Measurements from ENCODE around the gene NTN1. TPM values are rescaled to one million over a fixed set of nuclear protein-coding genes. Genes with fewer than 3 reads are reported as not detected.

NTN1 gene
- polyA plus RNA-seq, 1 donor from 2014 or later: 16.2 TPM

DNA sequence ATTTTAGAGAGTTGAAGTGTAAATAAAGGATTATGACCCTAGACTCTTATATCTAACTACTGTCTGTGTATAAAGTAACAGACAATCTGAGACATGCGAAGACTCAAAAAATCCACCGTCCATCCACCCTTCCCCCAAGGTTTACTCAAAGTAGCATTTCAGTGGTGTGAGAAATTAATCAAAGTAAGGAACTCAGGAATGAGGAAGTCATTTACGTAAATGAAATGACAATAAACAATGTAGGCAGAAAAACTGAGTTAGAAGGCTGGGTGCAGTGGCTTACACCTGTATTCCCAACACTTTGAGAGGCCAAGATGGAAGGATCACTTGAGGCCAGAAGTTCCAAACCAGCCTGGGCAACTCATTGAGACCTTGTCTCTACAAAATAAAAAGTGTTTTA is 19.8 kb upstream of the NTN1 start:
- Histone ChIP-seq H3K27ac (ENCODE audit: low read length) (no peak overlapping the region), H3K9ac (ENCODE audit: low read length) (no peak overlapping the region), H4K20me1 (ENCODE audit: insufficient read depth) (no peaks in the 10 kb centered on the region), H3K4me3 (ENCODE audit: low read length) (no peak overlapping the region), H3K9me2 (ENCODE audit: insufficient read depth, low read length) (no peaks in the 10 kb centered on the region), H3K36me3 (ENCODE audit: insufficient read depth, low read length) (no peaks in the 10 kb centered on the region), H3K4me2 (ENCODE audit: low read length) (no peak overlapping the region), H3K27me3 (ENCODE audit: insufficient read depth, low read depth, low read length) (peaks cover 44% of the 10 kb centered on the region), H3F3A (ENCODE audit: insufficient read depth, low read length, poor library complexity, severe bottlenecking) (no peaks in the 10 kb centered on the region), H3K9me3 (ENCODE audit: low read length) (no peaks in the 10 kb centered on the region), H3K79me2 (replicated peaks; ENCODE audit: insufficient read depth, low read length) (no peaks in the 10 kb centered on the region), H2AFZ (ENCODE audit: low read depth, low read length) (no peak overlapping the region)
- TF ChIP-seq RAD21 (conservative IDR thresholded peaks at IDR 0.05) (no peak), EZH2 (IDR thresholded peaks at IDR 0.05; ENCODE audit: borderline replicate concordance, insufficient read depth, low read length, poor library complexity, severe bottlenecking) (no peak), EP300 (conservative IDR thresholded peaks at IDR 0.05; ENCODE audit: poor library complexity, severe bottlenecking) (no peak), POLR2AphosphoS5 (IDR thresholded peaks at IDR 0.05) (no peak), MXI1 (conservative IDR thresholded peaks at IDR 0.05; ENCODE audit: poor library complexity, severe bottlenecking) (no peak), TAF1 (IDR thresholded peaks at IDR 0.05; ENCODE audit: low read depth) (no peak), SMC3 (conservative IDR thresholded peaks at IDR 0.05; ENCODE audit: poor library complexity) (no peak)
- TF ChIP-seq, protein P1, sequence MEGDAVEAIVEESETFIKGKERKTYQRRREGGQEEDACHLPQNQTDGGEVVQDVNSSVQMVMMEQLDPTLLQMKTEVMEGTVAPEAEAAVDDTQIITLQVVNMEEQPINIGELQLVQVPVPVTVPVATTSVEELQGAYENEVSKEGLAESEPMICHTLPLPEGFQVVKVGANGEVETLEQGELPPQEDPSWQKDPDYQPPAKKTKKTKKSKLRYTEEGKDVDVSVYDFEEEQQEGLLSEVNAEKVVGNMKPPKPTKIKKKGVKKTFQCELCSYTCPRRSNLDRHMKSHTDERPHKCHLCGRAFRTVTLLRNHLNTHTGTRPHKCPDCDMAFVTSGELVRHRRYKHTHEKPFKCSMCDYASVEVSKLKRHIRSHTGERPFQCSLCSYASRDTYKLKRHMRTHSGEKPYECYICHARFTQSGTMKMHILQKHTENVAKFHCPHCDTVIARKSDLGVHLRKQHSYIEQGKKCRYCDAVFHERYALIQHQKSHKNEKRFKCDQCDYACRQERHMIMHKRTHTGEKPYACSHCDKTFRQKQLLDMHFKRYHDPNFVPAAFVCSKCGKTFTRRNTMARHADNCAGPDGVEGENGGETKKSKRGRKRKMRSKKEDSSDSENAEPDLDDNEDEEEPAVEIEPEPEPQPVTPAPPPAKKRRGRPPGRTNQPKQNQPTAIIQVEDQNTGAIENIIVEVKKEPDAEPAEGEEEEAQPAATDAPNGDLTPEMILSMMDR (IDR thresholded peaks at IDR 0.05; ENCODE audit: poor library complexity, severe bottlenecking): no peak
- TF ChIP-seq, protein P2, sequence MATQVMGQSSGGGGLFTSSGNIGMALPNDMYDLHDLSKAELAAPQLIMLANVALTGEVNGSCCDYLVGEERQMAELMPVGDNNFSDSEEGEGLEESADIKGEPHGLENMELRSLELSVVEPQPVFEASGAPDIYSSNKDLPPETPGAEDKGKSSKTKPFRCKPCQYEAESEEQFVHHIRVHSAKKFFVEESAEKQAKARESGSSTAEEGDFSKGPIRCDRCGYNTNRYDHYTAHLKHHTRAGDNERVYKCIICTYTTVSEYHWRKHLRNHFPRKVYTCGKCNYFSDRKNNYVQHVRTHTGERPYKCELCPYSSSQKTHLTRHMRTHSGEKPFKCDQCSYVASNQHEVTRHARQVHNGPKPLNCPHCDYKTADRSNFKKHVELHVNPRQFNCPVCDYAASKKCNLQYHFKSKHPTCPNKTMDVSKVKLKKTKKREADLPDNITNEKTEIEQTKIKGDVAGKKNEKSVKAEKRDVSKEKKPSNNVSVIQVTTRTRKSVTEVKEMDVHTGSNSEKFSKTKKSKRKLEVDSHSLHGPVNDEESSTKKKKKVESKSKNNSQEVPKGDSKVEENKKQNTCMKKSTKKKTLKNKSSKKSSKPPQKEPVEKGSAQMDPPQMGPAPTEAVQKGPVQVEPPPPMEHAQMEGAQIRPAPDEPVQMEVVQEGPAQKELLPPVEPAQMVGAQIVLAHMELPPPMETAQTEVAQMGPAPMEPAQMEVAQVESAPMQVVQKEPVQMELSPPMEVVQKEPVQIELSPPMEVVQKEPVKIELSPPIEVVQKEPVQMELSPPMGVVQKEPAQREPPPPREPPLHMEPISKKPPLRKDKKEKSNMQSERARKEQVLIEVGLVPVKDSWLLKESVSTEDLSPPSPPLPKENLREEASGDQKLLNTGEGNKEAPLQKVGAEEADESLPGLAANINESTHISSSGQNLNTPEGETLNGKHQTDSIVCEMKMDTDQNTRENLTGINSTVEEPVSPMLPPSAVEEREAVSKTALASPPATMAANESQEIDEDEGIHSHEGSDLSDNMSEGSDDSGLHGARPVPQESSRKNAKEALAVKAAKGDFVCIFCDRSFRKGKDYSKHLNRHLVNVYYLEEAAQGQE (IDR thresholded peaks at IDR 0.05; ENCODE audit: borderline replicate concordance): no peak

DNA sequence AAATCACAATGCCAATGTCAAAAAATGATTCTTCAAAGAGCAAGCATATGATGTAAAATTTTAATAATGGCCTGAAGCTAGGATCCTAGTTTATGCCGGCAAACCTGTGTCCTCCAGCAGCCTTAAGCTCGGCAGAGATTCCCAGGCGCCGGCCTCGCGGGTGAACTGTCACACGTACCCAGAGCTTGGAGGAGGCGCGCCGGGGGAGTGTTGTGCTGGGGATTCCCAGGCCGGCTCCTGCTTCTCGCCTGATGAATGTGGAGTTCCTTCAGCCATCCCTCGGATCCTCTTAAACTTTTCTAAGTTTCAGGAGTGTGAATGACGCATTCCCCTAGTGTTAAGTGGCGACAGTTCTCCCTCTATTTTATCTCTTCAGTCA is 19.1 kb upstream of the NTN1 start:
- Histone ChIP-seq H3K9ac (ENCODE audit: low read length) (peak overlapping the region; percentile 52), H2AFZ (ENCODE audit: low read depth, low read length) (no peak overlapping the region), H3F3A (ENCODE audit: insufficient read depth, low read length, poor library complexity, severe bottlenecking) (no peaks in the 10 kb centered on the region), H3K27ac (ENCODE audit: low read length) (no peak overlapping the region), H3K36me3 (ENCODE audit: insufficient read depth, low read length) (no peaks in the 10 kb centered on the region), H3K9me3 (ENCODE audit: low read length) (no peaks in the 10 kb centered on the region), H3K79me2 (replicated peaks; ENCODE audit: insufficient read depth, low read length) (no peaks in the 10 kb centered on the region), H3K4me2 (ENCODE audit: low read length) (no peak overlapping the region), H3K9me2 (ENCODE audit: insufficient read depth, low read length) (no peaks in the 10 kb centered on the region), H4K20me1 (ENCODE audit: insufficient read depth) (no peaks in the 10 kb centered on the region), H3K27me3 (ENCODE audit: insufficient read depth, low read depth, low read length) (peaks cover 44% of the 10 kb centered on the region), H3K4me3 (ENCODE audit: low read length) (peak overlapping the region; percentile 63)
- no peak for TF ChIP-seq SMC3 (conservative IDR thresholded peaks at IDR 0.05; ENCODE audit: poor library complexity)
- no peak for TF ChIP-seq EZH2 (IDR thresholded peaks at IDR 0.05; ENCODE audit: borderline replicate concordance, insufficient read depth, low read length, poor library complexity, severe bottlenecking)
- TF ChIP-seq POLR2AphosphoS5 (IDR thresholded peaks at IDR 0.05): no peak
- no peak for TF ChIP-seq MXI1 (conservative IDR thresholded peaks at IDR 0.05; ENCODE audit: poor library complexity, severe bottlenecking)
- no peak for TF ChIP-seq RAD21 (conservative IDR thresholded peaks at IDR 0.05)
- TF ChIP-seq, protein P2 (IDR thresholded peaks at IDR 0.05; ENCODE audit: borderline replicate concordance): no peak
- TF ChIP-seq EP300 (conservative IDR thresholded peaks at IDR 0.05; ENCODE audit: poor library complexity, severe bottlenecking): no peak
- no peak for TF ChIP-seq TAF1 (IDR thresholded peaks at IDR 0.05; ENCODE audit: low read depth)
- TF ChIP-seq, protein P1 (IDR thresholded peaks at IDR 0.05; ENCODE audit: poor library complexity, severe bottlenecking): no peak

Data from neural cell (in vitro differentiated cells).